ENCODE results near the gene ADCY7. TPM values are rescaled to one million over a fixed set of nuclear protein-coding genes. Genes with fewer than 3 reads are reported as not detected.

Gene ADCY7
- total RNA-seq, 1 experiment from 2014 or later = 39.3 TPM

DNA sequence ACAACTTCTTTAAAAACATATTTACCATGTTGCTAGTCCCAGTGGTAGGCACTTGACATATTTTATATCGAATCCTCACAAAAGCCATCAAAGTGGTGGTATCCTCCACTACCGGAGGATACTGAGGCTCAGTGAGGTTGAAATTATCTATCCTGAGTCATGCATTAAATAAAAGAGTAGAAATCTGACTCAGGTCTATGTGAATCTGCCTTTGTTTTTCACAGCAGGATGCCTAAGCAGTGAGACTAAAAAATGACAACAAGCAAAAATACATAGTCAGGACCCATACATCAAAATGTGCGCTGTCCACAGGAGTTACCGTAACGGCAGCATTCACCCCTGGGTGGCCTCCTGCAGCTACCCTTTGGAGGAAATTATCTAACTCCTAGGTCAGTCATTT is 84.8 kb downstream of the ADCY7 start:
- Histone ChIP-seq H3K79me2 (ENCODE audit: low read depth) (peaks cover 5% of the 10 kb centered on the region; the same call in 1 of the 2 replicates), H3K4me3 (no peak overlapping the region), H3K9me2 (ENCODE audit: insufficient read depth) (no peaks in the 10 kb centered on the region), H3K4me1 (replicated peaks; ENCODE audit: insufficient read depth) (no peaks in the 10 kb centered on the region), H3F3A (ENCODE audit: insufficient read depth, low read depth) (no peaks in the 10 kb centered on the region), H3K4me2 (no peak overlapping the region), H2AFZ (no peak overlapping the region), H3K36me3 (ENCODE audit: low read depth) (peaks cover 43% of the 10 kb centered on the region), H3K27ac (no peak overlapping the region), H3K9me3 (ENCODE audit: insufficient read depth, low read depth) (no peaks in the 10 kb centered on the region), H3K27me3 (ENCODE audit: insufficient read depth, low read depth) (no peaks in the 10 kb centered on the region), H4K20me1 (ENCODE audit: insufficient read depth) (peaks cover 9% of the 10 kb centered on the region)
- no peak for DNase-seq
- no peak for TF ChIP-seq EZH2 (IDR thresholded peaks at IDR 0.05; ENCODE audit: low read depth)
- TF ChIP-seq, protein P1, sequence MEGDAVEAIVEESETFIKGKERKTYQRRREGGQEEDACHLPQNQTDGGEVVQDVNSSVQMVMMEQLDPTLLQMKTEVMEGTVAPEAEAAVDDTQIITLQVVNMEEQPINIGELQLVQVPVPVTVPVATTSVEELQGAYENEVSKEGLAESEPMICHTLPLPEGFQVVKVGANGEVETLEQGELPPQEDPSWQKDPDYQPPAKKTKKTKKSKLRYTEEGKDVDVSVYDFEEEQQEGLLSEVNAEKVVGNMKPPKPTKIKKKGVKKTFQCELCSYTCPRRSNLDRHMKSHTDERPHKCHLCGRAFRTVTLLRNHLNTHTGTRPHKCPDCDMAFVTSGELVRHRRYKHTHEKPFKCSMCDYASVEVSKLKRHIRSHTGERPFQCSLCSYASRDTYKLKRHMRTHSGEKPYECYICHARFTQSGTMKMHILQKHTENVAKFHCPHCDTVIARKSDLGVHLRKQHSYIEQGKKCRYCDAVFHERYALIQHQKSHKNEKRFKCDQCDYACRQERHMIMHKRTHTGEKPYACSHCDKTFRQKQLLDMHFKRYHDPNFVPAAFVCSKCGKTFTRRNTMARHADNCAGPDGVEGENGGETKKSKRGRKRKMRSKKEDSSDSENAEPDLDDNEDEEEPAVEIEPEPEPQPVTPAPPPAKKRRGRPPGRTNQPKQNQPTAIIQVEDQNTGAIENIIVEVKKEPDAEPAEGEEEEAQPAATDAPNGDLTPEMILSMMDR (conservative IDR thresholded peaks at IDR 0.05) = no peak
- BruUV-seq (replicated peaks) = no TSS peak
- ChIA-PET POLR2A (ENCODE audit: unreplicated experiment) (no interaction called here), CTCF (no interaction called here)
- intact Hi-C loops (cut with micrococcal nuclease; ENCODE audit: unreplicated experiment) = loop anchor here (10.0 kb wide), 1 partner anchor 326 kb away; the partner anchor contains the start of gene CNEP1R1

DNA sequence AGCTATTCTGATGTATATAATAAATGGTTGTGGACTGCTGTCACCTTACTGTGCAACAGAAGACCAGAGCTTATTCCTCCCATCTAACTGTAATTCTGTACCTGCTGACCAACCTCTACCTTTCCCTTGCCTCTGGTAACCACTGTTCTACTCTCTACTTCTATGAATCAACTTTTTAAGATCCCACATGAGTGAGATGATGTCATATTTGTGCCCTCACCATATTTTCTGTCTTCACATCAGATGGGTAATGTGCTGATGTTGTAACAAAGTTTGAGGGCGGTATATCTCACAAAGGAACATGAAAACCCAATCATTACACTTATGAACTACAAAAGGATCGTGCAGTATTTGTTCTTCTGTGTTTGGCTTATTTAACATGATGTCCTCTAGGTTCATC is 85.6 kb downstream of the ADCY7 start:
- TF ChIP-seq, protein P1 (conservative IDR thresholded peaks at IDR 0.05) = no peak
- TF ChIP-seq EZH2 (IDR thresholded peaks at IDR 0.05; ENCODE audit: low read depth) = no peak
- Histone ChIP-seq H3K36me3 (ENCODE audit: low read depth) (peaks cover 43% of the 10 kb centered on the region), H3K9me3 (ENCODE audit: insufficient read depth, low read depth) (no peaks in the 10 kb centered on the region), H2AFZ (no peak overlapping the region), H3K9me2 (ENCODE audit: insufficient read depth) (no peaks in the 10 kb centered on the region), H4K20me1 (ENCODE audit: insufficient read depth) (peaks cover 13% of the 10 kb centered on the region), H3K4me3 (no peak overlapping the region), H3K79me2 (ENCODE audit: low read depth) (peaks cover 5% of the 10 kb centered on the region; the same call in 1 of the 2 replicates), H3K27ac (no peak overlapping the region), H3F3A (ENCODE audit: insufficient read depth, low read depth) (no peaks in the 10 kb centered on the region), H3K27me3 (ENCODE audit: insufficient read depth, low read depth) (no peaks in the 10 kb centered on the region), H3K4me2 (no peak overlapping the region), H3K4me1 (replicated peaks; ENCODE audit: insufficient read depth) (no peaks in the 10 kb centered on the region)
- POLR2A ChIA-PET (ENCODE audit: unreplicated experiment) = no interaction called here
- CTCF ChIA-PET = no interaction called here
- intact Hi-C loops (cut with micrococcal nuclease; ENCODE audit: unreplicated experiment) = loop anchor here (10.0 kb wide), 1 partner anchor 327 kb away; the partner anchor contains the start of gene CNEP1R1
- BruUV-seq (replicated peaks) = no TSS peak
- DNase-seq = no peak

DNA sequence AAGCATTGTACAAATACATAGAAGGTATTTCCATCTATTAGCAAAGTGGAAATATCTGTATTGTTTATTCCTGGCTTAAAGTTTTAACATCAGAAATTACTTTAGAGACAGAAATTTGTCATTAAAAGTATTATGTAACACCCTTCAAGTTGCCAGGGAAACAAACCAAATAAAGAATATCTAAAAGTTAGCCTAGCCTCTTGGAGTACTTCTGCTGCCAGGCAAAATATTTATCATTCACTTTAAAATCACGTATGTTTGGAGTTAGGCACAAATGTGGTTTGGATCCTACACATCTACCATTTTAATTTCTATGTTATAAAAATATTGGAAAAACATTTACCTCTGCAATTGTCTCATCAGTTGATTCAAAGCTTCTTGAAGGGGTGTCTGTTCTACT is 87.7 kb downstream of the ADCY7 start:
- Histone ChIP-seq H4K20me1 (ENCODE audit: insufficient read depth) (peaks cover 22% of the 10 kb centered on the region), H3K27ac (no peak overlapping the region), H3K4me3 (no peak overlapping the region), H3F3A (ENCODE audit: insufficient read depth, low read depth) (peaks cover 3% of the 10 kb centered on the region; the same call in 1 of the 2 replicates), H3K36me3 (ENCODE audit: low read depth) (peaks cover 48% of the 10 kb centered on the region), H3K4me2 (no peak overlapping the region), H3K79me2 (ENCODE audit: low read depth) (peaks cover 5% of the 10 kb centered on the region; the same call in 1 of the 2 replicates), H3K9me3 (ENCODE audit: insufficient read depth, low read depth) (no peaks in the 10 kb centered on the region), H3K9me2 (ENCODE audit: insufficient read depth) (no peaks in the 10 kb centered on the region), H2AFZ (no peak overlapping the region), H3K27me3 (ENCODE audit: insufficient read depth, low read depth) (no peaks in the 10 kb centered on the region), H3K4me1 (replicated peaks; ENCODE audit: insufficient read depth) (no peaks in the 10 kb centered on the region)
- no peak for TF ChIP-seq EZH2 (IDR thresholded peaks at IDR 0.05; ENCODE audit: low read depth)
- TF ChIP-seq, protein P1 (conservative IDR thresholded peaks at IDR 0.05) = no peak
- CTCF ChIA-PET = no interaction called here
- no peak for DNase-seq
- POLR2A ChIA-PET (ENCODE audit: unreplicated experiment) = no interaction called here
- no TSS peak for BruUV-seq (replicated peaks)
- intact Hi-C loops (cut with micrococcal nuclease; ENCODE audit: unreplicated experiment) = loop anchor here (10.0 kb wide), 1 partner anchor 329 kb away; the partner anchor contains the start of gene CNEP1R1
